HFFc6 (cell line): ENCODE results near the gene TATDN3. TPM values are rescaled to one million over a fixed set of nuclear protein-coding genes. Genes with fewer than 3 reads are reported as not detected.

ENCODE experiments used
- DNase-seq: peaks from one replicate; pipeline ENCODE4 v3.0.0-alpha.2; 2018
- H3K27ac Mint-ChIP-seq: 2 replicates; pipeline ENCODE4 v1.8.0; 2020; ENCODE audit warnings: mild to moderate bottlenecking, mixed read lengths
- H3K27me3 Mint-ChIP-seq: 2 replicates; pipeline ENCODE4 v1.8.0; 2021; ENCODE audit warnings: mild to moderate bottlenecking, moderate library complexity, mixed read lengths; ENCODE audit not compliant: insufficient read depth
- H3K36me3 Mint-ChIP-seq: 2 replicates; pipeline ENCODE4 v1.8.0; 2021; ENCODE audit warnings: low read depth, mixed read lengths
- H3K4me1 Mint-ChIP-seq: 2 replicates; pipeline ENCODE4 v1.8.0; 2020; ENCODE audit warnings: low read depth, mixed read lengths
- H3K4me3 Mint-ChIP-seq: 2 replicates; pipeline ENCODE4 v1.8.0; 2020; ENCODE audit warnings: mild to moderate bottlenecking, moderate library complexity, mixed read lengths
- H3K9me3 Mint-ChIP-seq: 2 replicates; pipeline ENCODE4 v1.8.0; 2020; ENCODE audit warnings: mild to moderate bottlenecking, mixed read lengths
- long read RNA-seq: library from polyadenylated mRNA; unstranded; transcript quantifications from one replicate; pipeline ENCODE4 v2.0.0, GENCODE V29; 2019
- total RNA-seq, 6 experiments: library from RNA; stranded (reverse); fragmentation: NEBNext Ultra II Directional; extraction: Animal tissue kit (Norgen Biotek cat#: 25700); gene quantifications; 2 replicates in 1 of 6; 3 replicates in 5 of 6; pipeline ENCODE4 v1.2.3, GENCODE V29; 2021
- TF ChIP-seq, protein P1 (sequence below): fragments of 200-600 bp; sonication (generic); IDR thresholded peaks from 2 replicates; pipeline ENCODE4 v1.5.0; 2021; ENCODE audit warnings: antibody characterized with exemption, mild to moderate bottlenecking

TATDN3 gene, protein sequence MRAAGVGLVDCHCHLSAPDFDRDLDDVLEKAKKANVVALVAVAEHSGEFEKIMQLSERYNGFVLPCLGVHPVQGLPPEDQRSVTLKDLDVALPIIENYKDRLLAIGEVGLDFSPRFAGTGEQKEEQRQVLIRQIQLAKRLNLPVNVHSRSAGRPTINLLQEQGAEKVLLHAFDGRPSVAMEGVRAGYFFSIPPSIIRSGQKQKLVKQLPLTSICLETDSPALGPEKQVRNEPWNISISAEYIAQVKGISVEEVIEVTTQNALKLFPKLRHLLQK
- 10 to 100 TPM in 5 of 6 experiments, 1 to 10 TPM in 1; 8.6 to 14.4 (median 12.1) TPM for total RNA-seq
- long read RNA-seq, transcript TATDN3-202 (10 exons, 2,389 nt), result major isoform, 10 of 18 reads
- long read RNA-seq, partial matches to known transcripts, result 3 of 18 reads
- long read RNA-seq, other reads (novel, unspliced or antisense), result 3 of 18 reads

DNA sequence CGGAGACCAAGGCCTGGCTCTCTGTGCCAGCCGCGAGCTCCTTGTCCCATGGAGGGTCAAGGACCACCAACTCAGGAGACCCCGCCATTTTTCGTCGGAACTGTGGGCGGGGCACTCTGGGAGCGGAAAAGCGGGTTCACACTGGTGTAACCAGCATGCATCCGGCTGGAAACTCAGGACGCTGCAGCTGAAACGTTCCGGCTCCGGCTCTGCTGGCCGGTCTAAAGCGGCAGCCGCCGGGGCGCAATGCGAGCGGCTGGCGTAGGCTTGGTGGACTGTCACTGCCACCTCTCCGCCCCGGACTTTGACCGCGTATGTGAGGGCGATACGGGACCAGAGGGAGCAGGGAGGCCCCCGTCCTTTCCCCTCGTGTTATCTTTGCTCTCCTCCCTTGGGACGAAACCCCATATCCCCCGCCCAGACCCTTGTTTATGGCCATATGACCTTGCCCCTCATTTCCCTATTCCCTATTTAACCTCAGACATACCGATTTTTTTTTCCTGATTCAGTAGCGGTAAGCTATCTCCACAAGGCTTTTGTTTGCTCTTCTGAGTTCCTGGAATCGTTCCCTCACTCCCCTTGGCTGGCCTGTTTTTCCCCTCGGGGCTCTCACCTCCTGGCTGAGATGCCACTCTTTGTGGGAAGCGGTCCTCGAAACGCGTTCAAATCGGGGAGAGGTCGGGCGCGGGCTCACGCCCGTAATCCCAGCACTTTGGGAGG is at the start of gene TATDN3, which contains the start of gene NSL1:
TATDN3 (plus strand) TSS at position 219 of the 720 bp plus-strand sequence; CDS start at position 247, 28 bp downstream.
NSL1 (minus strand) TSS at position 102 of the 720 bp plus-strand sequence; CDS start at position 88, 14 bp downstream.
- Mint-ChIP-seq H3K27me3 (peaks cover 2% of the 10 kb centered on the region; the same call in 1 of the 2 replicates), H3K9me3 (no peaks in the 10 kb centered on the region), H3K4me3 (peak within 1 kb of the TSS; percentile 94), H3K27ac (peak within 1 kb of the TSS; percentile 97), H3K36me3 (peaks cover 5% of the 10 kb centered on the region), H3K4me1 (peaks cover 29% of the 10 kb centered on the region)
- TF ChIP-seq, protein P1, sequence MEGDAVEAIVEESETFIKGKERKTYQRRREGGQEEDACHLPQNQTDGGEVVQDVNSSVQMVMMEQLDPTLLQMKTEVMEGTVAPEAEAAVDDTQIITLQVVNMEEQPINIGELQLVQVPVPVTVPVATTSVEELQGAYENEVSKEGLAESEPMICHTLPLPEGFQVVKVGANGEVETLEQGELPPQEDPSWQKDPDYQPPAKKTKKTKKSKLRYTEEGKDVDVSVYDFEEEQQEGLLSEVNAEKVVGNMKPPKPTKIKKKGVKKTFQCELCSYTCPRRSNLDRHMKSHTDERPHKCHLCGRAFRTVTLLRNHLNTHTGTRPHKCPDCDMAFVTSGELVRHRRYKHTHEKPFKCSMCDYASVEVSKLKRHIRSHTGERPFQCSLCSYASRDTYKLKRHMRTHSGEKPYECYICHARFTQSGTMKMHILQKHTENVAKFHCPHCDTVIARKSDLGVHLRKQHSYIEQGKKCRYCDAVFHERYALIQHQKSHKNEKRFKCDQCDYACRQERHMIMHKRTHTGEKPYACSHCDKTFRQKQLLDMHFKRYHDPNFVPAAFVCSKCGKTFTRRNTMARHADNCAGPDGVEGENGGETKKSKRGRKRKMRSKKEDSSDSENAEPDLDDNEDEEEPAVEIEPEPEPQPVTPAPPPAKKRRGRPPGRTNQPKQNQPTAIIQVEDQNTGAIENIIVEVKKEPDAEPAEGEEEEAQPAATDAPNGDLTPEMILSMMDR, result no peak
- peak; percentile 92 for DNase-seq

DNA sequence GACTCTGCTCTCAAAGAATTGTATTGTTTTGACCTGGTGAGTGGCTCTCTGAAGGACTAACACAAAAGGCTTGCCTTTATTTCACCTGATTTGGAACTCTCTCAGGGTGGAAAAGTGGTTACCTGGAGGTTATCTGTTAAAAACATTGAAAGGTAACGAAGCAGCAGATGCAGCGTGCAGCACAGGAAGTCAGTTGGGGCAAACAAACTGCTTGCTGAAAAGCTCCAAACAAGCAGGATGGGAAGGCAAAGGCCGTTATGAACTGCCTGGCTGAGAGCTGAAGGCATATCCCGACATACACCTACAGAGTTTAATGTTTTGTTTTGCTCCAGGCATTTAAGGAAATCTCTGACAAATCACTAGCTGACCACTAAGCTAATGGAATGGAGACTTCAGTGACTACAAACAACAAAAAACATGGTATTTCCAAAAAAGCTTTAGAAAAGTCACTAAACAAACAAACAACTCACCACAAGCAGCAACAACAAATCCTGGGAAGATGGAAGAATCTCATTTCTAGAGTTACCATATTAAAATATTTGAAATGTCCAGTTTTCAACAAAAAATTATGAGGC is 47.7 kb upstream of the TATDN3 start:
- H3K4me1 Mint-ChIP-seq, result peaks cover 9% of the 10 kb centered on the region
- TF ChIP-seq, protein P1, result no peak
- H3K4me3 Mint-ChIP-seq, result no peak overlapping the region
- H3K27me3 Mint-ChIP-seq, result no peaks in the 10 kb centered on the region
- H3K27ac Mint-ChIP-seq, result no peak overlapping the region
- no peak for DNase-seq
- no peaks in the 10 kb centered on the region for H3K9me3 Mint-ChIP-seq
- peaks cover 17% of the 10 kb centered on the region for H3K36me3 Mint-ChIP-seq

DNA sequence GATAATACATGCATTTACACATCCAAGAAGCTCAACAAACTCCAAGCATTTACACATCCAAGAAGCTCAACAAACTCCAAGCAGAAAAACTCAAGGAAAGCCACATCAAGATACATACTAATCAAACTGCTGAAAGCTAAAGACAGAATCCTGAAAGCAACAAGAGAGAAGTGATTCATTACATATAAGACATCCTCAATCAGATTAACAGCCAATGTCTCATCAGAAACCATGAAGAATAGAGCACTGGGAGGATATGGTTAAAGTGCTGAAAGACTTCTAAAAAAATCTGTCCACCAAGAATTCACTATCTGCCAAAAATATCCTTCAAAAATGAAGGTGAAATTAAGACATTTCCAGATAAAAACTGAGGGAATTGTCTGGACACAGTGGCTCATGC is 46.4 kb upstream of the TATDN3 start:
- H3K36me3 Mint-ChIP-seq, result peaks cover 17% of the 10 kb centered on the region
- DNase-seq, result no peak
- TF ChIP-seq, protein P1, result no peak
- H3K9me3 Mint-ChIP-seq, result no peaks in the 10 kb centered on the region
- H3K27me3 Mint-ChIP-seq, result no peaks in the 10 kb centered on the region
- H3K27ac Mint-ChIP-seq, result no peak overlapping the region
- H3K4me1 Mint-ChIP-seq, result peaks cover 17% of the 10 kb centered on the region
- H3K4me3 Mint-ChIP-seq, result no peak overlapping the region

DNA sequence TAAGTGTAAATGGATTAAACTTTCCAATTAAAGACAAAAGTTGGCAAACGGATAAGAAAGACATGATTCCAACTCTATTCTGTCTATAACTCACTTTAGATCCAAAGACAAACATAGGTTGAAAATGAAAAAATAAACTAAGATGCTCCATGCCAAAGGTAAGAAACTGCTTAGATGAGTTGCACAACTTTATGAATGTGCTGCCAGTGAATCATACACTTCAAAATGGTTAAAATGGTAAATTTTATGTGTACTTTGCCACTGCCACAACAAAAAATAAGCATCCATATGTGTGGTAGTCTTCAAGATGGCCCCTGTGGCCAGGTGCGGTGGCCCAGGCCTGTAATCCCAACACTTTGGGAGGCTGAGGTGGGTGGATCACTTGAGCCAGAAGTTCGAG is 45.1 kb upstream of the TATDN3 start:
- TF ChIP-seq, protein P1, result no peak
- no peak for DNase-seq
- H3K27me3 Mint-ChIP-seq, result no peaks in the 10 kb centered on the region
- H3K9me3 Mint-ChIP-seq, result no peaks in the 10 kb centered on the region
- H3K4me1 Mint-ChIP-seq, result peaks cover 19% of the 10 kb centered on the region
- no peak overlapping the region for H3K27ac Mint-ChIP-seq
- H3K4me3 Mint-ChIP-seq, result no peak overlapping the region
- H3K36me3 Mint-ChIP-seq, result peaks cover 12% of the 10 kb centered on the region

DNA sequence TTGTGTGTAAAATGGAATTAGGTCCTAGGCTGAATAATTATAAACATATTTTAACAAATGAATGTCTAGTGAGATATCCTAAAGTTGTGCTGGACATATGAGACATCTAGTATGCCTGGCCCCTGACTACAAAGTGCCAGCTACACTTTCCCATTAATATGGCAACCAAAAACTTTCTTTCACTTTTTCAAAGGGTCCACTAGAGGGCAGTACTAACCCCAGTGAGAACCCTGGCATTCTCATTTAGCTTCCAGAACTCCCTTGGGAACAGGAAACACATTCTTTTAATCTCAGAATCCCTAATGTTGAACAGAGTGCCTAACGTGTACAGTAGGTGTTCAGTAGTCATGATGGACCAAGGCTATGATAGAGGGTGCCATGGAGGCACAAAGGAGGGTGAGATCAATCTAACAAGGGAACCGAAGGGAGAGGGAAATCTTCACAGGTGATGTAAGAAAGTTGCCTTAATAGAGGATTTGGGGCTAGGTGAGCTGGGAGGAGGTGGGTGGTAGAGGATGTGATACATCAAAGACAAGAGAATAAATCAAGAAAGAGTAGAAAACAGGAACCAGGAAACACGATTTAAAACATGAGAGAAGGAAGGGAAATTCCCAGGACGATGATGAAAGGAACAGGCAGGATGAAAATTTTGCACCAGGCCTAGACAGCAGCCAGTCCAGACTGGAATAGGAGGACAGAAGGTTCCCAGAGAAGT is 41.7 kb upstream of the TATDN3 start:
- TF ChIP-seq, protein P1, result peak; percentile 95
- Mint-ChIP-seq H3K9me3 (no peaks in the 10 kb centered on the region), H3K4me1 (peaks cover 40% of the 10 kb centered on the region), H3K36me3 (no peaks in the 10 kb centered on the region), H3K27me3 (no peaks in the 10 kb centered on the region), H3K4me3 (no peak overlapping the region), H3K27ac (peak overlapping the region; percentile 69)
- DNase-seq, result peak; percentile 48
